GM12865 (cell line): ENCODE data around the gene NT5C2.

ENCODE experiments used
- DNase-seq: peaks from one replicate; pipeline ENCODE4 v3.0.0; 2010; ENCODE audit warnings: low read depth
- H3K4me3 ChIP-seq: 2 replicates; pipeline ENCODE4 v1.5.1; 2011; ENCODE audit warnings: mild to moderate bottlenecking, low read depth, low read length, control low read depth
- CTCF ChIP-seq: IDR thresholded peaks from 2 replicates; pipeline ENCODE4 v1.5.1; 2011; ENCODE audit warnings: low read length, control low read depth, low read depth, inconsistent platforms; ENCODE audit not compliant: insufficient read depth; ENCODE audit errors: missing control alignments

Gene NT5C2

DNA sequence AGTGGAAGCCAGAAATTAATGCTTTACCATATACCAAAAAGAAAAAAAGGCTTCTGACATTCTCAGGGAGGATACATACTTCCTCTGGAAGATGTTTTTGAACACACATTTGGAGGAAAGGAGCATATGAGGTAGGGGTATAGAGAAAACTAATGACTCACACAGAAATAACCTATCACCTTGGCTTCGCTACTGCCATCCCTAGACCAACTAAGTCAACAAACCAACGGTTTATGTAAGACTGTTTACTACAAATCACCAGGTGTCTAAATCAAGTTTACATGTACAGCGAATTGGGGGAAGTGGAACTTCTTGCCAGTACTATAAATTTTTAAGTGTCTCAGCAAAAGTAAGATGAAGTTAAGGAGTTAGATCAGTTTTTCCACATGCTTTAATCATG lies 96.9 kb downstream of the NT5C2 start:
- DNase-seq = no peak
- TF ChIP-seq CTCF = no peak

GRCh38 chr10:103095005-103095404 lies 98.1 kb downstream of the NT5C2 start:
- H3K4me3 ChIP-seq = no peak overlapping the region
- no peak for TF ChIP-seq CTCF
- DNase-seq = no peak

More for the DNA sequence above, 96.9 kb downstream of the NT5C2 start:
- H3K4me3 ChIP-seq = no peak overlapping the region

GRCh38 chr10:103090911-103091310 lies 102.2 kb downstream of the NT5C2 start:
- TF ChIP-seq CTCF = no peak
- no peak for DNase-seq
- H3K4me3 ChIP-seq = no peak overlapping the region

GRCh38 chr10:103089493-103089892 lies 103.6 kb downstream of the NT5C2 start:
- DNase-seq = no peak
- H3K4me3 ChIP-seq = no peak overlapping the region
- no peak for TF ChIP-seq CTCF

DNA sequence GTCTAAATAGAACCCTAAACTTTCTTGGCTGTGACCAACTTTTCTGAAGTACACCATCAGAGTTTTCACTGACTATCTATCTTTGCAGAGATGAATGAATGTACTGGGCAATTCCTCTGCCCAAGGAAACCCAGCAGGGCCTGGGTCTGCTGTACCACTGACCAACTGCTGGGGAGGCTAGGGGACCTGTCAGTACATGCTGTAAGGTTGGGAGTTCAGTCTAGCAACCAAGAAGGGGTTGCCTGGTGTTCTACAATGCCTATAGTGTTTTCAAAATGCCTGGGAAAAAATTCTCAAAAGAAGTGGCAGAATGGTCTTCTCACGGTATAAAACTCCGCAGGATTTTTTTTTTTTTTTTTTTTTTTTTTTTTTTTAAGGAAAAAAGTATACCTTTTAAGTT lies 106.3 kb downstream of the NT5C2 start:
- no peak for DNase-seq
- TF ChIP-seq CTCF = no peak
- no peak overlapping the region for H3K4me3 ChIP-seq

GRCh38 chr10:103086261-103086660 lies 106.8 kb downstream of the NT5C2 start:
- DNase-seq = no peak
- TF ChIP-seq CTCF = no peak
- no peak overlapping the region for H3K4me3 ChIP-seq

DNA sequence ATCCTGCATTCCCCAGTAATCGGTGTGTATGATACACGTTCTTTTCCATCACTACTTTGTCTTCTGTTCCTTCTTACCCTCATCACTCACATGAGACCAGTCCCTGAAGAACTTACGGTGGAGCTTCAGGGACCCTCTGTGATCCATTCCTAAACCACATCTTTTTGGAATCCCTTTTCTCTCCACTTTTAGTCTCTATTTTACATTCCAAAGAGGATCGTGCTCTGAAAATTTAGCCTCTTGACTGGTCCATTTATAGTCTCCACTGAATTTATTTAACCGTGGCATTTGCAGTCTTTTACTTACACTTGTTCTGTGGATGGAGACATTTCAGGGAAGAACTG lies 109.1 kb downstream of the NT5C2 start:
- TF ChIP-seq CTCF = no peak
- H3K4me3 ChIP-seq = no peak overlapping the region

More for the DNA sequence above, 109.1 kb downstream of the NT5C2 start:
- no peak for DNase-seq
